ENCODE results near the gene HAND2. TPM values are rescaled to one million over a fixed set of nuclear protein-coding genes. Genes with fewer than 3 reads are reported as not detected.

The HAND2 gene
- polyA plus RNA-seq (2013, experiment 1 of 2): 0.55 TPM
- polyA plus RNA-seq (2013, experiment 2 of 2): 0.82 TPM

GRCh38 chr4:173529477-173530325 is at the start of gene HAND2:
HAND2 (minus strand) TSS chr4:173530229; CDS start chr4:173529289, 940 bp downstream.
- peaks cover 99% of the 10 kb centered on the region for H3K27me3 ChIP-seq (ENCODE audit: insufficient read depth, low read length)
- no peak within 1 kb of the TSS for H3K9ac ChIP-seq (ENCODE audit: low read depth, low read length)
- under 1% methylated on average over 77 of the region's 81 CpGs for WGBS
- H3K4me3 ChIP-seq (ENCODE audit: low read length): peak within 1 kb of the TSS; percentile 44
- no peak within 1 kb of the TSS for H3K27ac ChIP-seq (ENCODE audit: low read depth, low read length)
- no peaks in the 10 kb centered on the region for H3K9me3 ChIP-seq (ENCODE audit: insufficient read depth, low read depth, low read length)
- H3K36me3 ChIP-seq (ENCODE audit: insufficient read depth, low read length): no peaks in the 10 kb centered on the region
- peaks cover 20% of the 10 kb centered on the region for H3K4me1 ChIP-seq (ENCODE audit: insufficient read depth, low read length)

- Histone ChIP-seq H3K9ac (ENCODE audit: low read depth, low read length) (no peak overlapping the region), H3K36me3 (ENCODE audit: insufficient read depth, low read length) (no peaks in the 10 kb centered on the region), H3K27ac (ENCODE audit: low read depth, low read length) (no peak overlapping the region), H3K4me3 (ENCODE audit: low read length) (no peak overlapping the region), H3K27me3 (ENCODE audit: insufficient read depth, low read length) (no peaks in the 10 kb centered on the region), H3K9me3 (ENCODE audit: insufficient read depth, low read depth, low read length) (no peaks in the 10 kb centered on the region), H3K4me1 (ENCODE audit: insufficient read depth, low read length) (no peaks in the 10 kb centered on the region)
- 96% methylated on average over 7 of the region's 7 CpGs for WGBS
Measured at GRCh38 chr4:173578956-173579355, 48.9 kb upstream of the HAND2 start.

- no peaks in the 10 kb centered on the region for H3K27me3 ChIP-seq (ENCODE audit: insufficient read depth, low read length)
- no peaks in the 10 kb centered on the region for H3K4me1 ChIP-seq (ENCODE audit: insufficient read depth, low read length)
- no peaks in the 10 kb centered on the region for H3K9me3 ChIP-seq (ENCODE audit: insufficient read depth, low read depth, low read length)
- H3K9ac ChIP-seq (ENCODE audit: low read depth, low read length): no peak overlapping the region
- H3K27ac ChIP-seq (ENCODE audit: low read depth, low read length): no peak overlapping the region
- no peak overlapping the region for H3K4me3 ChIP-seq (ENCODE audit: low read length)
- no peaks in the 10 kb centered on the region for H3K36me3 ChIP-seq (ENCODE audit: insufficient read depth, low read length)
- WGBS: 91% methylated on average over 5 of the region's 5 CpGs
Measured at GRCh38 chr4:173577963-173578362, 47.9 kb upstream of the HAND2 start.

GRCh38 chr4:173575482-173576152 is 45.6 kb upstream of the HAND2 start:
- Histone ChIP-seq H3K4me3 (ENCODE audit: low read length) (no peak overlapping the region), H3K27me3 (ENCODE audit: insufficient read depth, low read length) (no peaks in the 10 kb centered on the region), H3K27ac (ENCODE audit: low read depth, low read length) (no peak overlapping the region), H3K9me3 (ENCODE audit: insufficient read depth, low read depth, low read length) (no peaks in the 10 kb centered on the region), H3K36me3 (ENCODE audit: insufficient read depth, low read length) (no peaks in the 10 kb centered on the region), H3K9ac (ENCODE audit: low read depth, low read length) (no peak overlapping the region), H3K4me1 (ENCODE audit: insufficient read depth, low read length) (no peaks in the 10 kb centered on the region)
- WGBS: 95% methylated on average over 4 of the region's 5 CpGs

- Histone ChIP-seq H3K27ac (ENCODE audit: low read depth, low read length) (no peak overlapping the region), H3K9ac (ENCODE audit: low read depth, low read length) (no peak overlapping the region), H3K4me1 (ENCODE audit: insufficient read depth, low read length) (no peaks in the 10 kb centered on the region), H3K36me3 (ENCODE audit: insufficient read depth, low read length) (no peaks in the 10 kb centered on the region), H3K9me3 (ENCODE audit: insufficient read depth, low read depth, low read length) (no peaks in the 10 kb centered on the region), H3K4me3 (ENCODE audit: low read length) (no peak overlapping the region), H3K27me3 (ENCODE audit: insufficient read depth, low read length) (no peaks in the 10 kb centered on the region)
- WGBS: 95% methylated on average over 1 of the region's 1 CpG
Measured at GRCh38 chr4:173573725-173574124, 43.7 kb upstream of the HAND2 start.

- H3K9me3 ChIP-seq (ENCODE audit: insufficient read depth, low read depth, low read length): no peaks in the 10 kb centered on the region
- H3K9ac ChIP-seq (ENCODE audit: low read depth, low read length): no peak overlapping the region
- H3K27me3 ChIP-seq (ENCODE audit: insufficient read depth, low read length): no peaks in the 10 kb centered on the region
- no peak overlapping the region for H3K4me3 ChIP-seq (ENCODE audit: low read length)
- no peaks in the 10 kb centered on the region for H3K4me1 ChIP-seq (ENCODE audit: insufficient read depth, low read length)
- WGBS: 88% methylated on average over 4 of the region's 4 CpGs
- no peak overlapping the region for H3K27ac ChIP-seq (ENCODE audit: low read depth, low read length)
- H3K36me3 ChIP-seq (ENCODE audit: insufficient read depth, low read length): no peaks in the 10 kb centered on the region
Measured at GRCh38 chr4:173573286-173573685, 43.3 kb upstream of the HAND2 start.

GRCh38 chr4:173572493-173573129 is 42.6 kb upstream of the HAND2 start:
- Histone ChIP-seq H3K4me1 (ENCODE audit: insufficient read depth, low read length) (no peaks in the 10 kb centered on the region), H3K9me3 (ENCODE audit: insufficient read depth, low read depth, low read length) (no peaks in the 10 kb centered on the region), H3K9ac (ENCODE audit: low read depth, low read length) (no peak overlapping the region), H3K36me3 (ENCODE audit: insufficient read depth, low read length) (no peaks in the 10 kb centered on the region), H3K4me3 (ENCODE audit: low read length) (no peak overlapping the region), H3K27ac (ENCODE audit: low read depth, low read length) (no peak overlapping the region), H3K27me3 (ENCODE audit: insufficient read depth, low read length) (no peaks in the 10 kb centered on the region)
- WGBS: 78% methylated on average over 2 of the region's 3 CpGs

GRCh38 chr4:173571620-173572019 is 41.6 kb upstream of the HAND2 start:
- no peaks in the 10 kb centered on the region for H3K9me3 ChIP-seq (ENCODE audit: insufficient read depth, low read depth, low read length)
- no peaks in the 10 kb centered on the region for H3K36me3 ChIP-seq (ENCODE audit: insufficient read depth, low read length)
- H3K27ac ChIP-seq (ENCODE audit: low read depth, low read length): no peak overlapping the region
- 24% methylated on average over 1 of the region's 2 CpGs for WGBS
- no peak overlapping the region for H3K9ac ChIP-seq (ENCODE audit: low read depth, low read length)
- no peaks in the 10 kb centered on the region for H3K27me3 ChIP-seq (ENCODE audit: insufficient read depth, low read length)
- H3K4me3 ChIP-seq (ENCODE audit: low read length): no peak overlapping the region
- no peaks in the 10 kb centered on the region for H3K4me1 ChIP-seq (ENCODE audit: insufficient read depth, low read length)

GRCh38 chr4:173565281-173565680 is 35.3 kb upstream of the HAND2 start:
- H3K9me3 ChIP-seq (ENCODE audit: insufficient read depth, low read depth, low read length): no peaks in the 10 kb centered on the region
- H3K4me3 ChIP-seq (ENCODE audit: low read length): no peak overlapping the region
- no peaks in the 10 kb centered on the region for H3K27me3 ChIP-seq (ENCODE audit: insufficient read depth, low read length)
- H3K27ac ChIP-seq (ENCODE audit: low read depth, low read length): no peak overlapping the region
- 100% methylated on average over 2 of the region's 2 CpGs for WGBS
- H3K9ac ChIP-seq (ENCODE audit: low read depth, low read length): no peak overlapping the region
- no peaks in the 10 kb centered on the region for H3K4me1 ChIP-seq (ENCODE audit: insufficient read depth, low read length)
- H3K36me3 ChIP-seq (ENCODE audit: insufficient read depth, low read length): no peaks in the 10 kb centered on the region

- no peaks in the 10 kb centered on the region for H3K27me3 ChIP-seq (ENCODE audit: insufficient read depth, low read length)
- WGBS: 92% methylated on average over 2 of the region's 2 CpGs
- no peak overlapping the region for H3K27ac ChIP-seq (ENCODE audit: low read depth, low read length)
- H3K4me3 ChIP-seq (ENCODE audit: low read length): no peak overlapping the region
- no peaks in the 10 kb centered on the region for H3K36me3 ChIP-seq (ENCODE audit: insufficient read depth, low read length)
- H3K9ac ChIP-seq (ENCODE audit: low read depth, low read length): no peak overlapping the region
- no peaks in the 10 kb centered on the region for H3K4me1 ChIP-seq (ENCODE audit: insufficient read depth, low read length)
- no peaks in the 10 kb centered on the region for H3K9me3 ChIP-seq (ENCODE audit: insufficient read depth, low read depth, low read length)
Measured at GRCh38 chr4:173564461-173564860, 34.4 kb upstream of the HAND2 start.

GRCh38 chr4:173560896-173561295 is 30.9 kb upstream of the HAND2 start:
- Histone ChIP-seq H3K27ac (ENCODE audit: low read depth, low read length) (no peak overlapping the region), H3K4me3 (ENCODE audit: low read length) (no peak overlapping the region)
- no CpG with 5 or more reads among the region's 1 CpG for WGBS

More at GRCh38 chr4:173560896-173561295, 30.9 kb upstream of the HAND2 start:
- Histone ChIP-seq H3K36me3 (ENCODE audit: insufficient read depth, low read length) (no peaks in the 10 kb centered on the region), H3K9ac (ENCODE audit: low read depth, low read length) (no peak overlapping the region), H3K27me3 (ENCODE audit: insufficient read depth, low read length) (no peaks in the 10 kb centered on the region), H3K9me3 (ENCODE audit: insufficient read depth, low read depth, low read length) (no peaks in the 10 kb centered on the region), H3K4me1 (ENCODE audit: insufficient read depth, low read length) (peaks cover 6% of the 10 kb centered on the region; the same call in 1 of the 2 replicates)

All from HUES64 (cell line).